Measurements from ENCODE around the gene MYPOP. TPM values are rescaled to one million over a fixed set of nuclear protein-coding genes. Genes with fewer than 3 reads are reported as not detected.
A peak's percentile ranks its signal among the peaks of the same experiment; 100 is the strongest.

MYPOP gene
- total and polyA plus RNA-seq, 2 of the 13 experiments (the other 11 are each of a cell fraction or from before 2014, with no cell fraction given): 2.3 to 2.7 TPM

- TF ChIP-seq ARID4A (CRISPR knock-in tag; IDR thresholded peaks at IDR 0.05; ENCODE audit: borderline replicate concordance): no peak
- 0 out of 2 replicates have a peak, but pooled peaks have one; percentile 26 for TF ChIP-seq AHDC1 (CRISPR knock-in tag; IDR thresholded peaks at IDR 0.05; ENCODE audit: borderline replicate concordance)
- TF ChIP-seq TOE1 (CRISPR knock-in tag; IDR thresholded peaks at IDR 0.05): no peak
- 0 out of 2 replicates have a peak, but pooled peaks have one; percentile 31 for TF ChIP-seq MTERF4 (CRISPR knock-in tag; IDR thresholded peaks at IDR 0.05)
- TF ChIP-seq ZNF850 (CRISPR knock-in tag; conservative IDR thresholded peaks at IDR 0.05): peak; percentile 59; the same call in 1 of the 2 replicates
- no peak for TF ChIP-seq SMAD9 (CRISPR knock-in tag; IDR thresholded peaks at IDR 0.05)
Observed at GRCh38 chr19:45883881-45884681, 18.3 kb downstream of the MYPOP start (continued).
